ENCODE data around the gene ZCWPW2. TPM values are rescaled to one million over a fixed set of nuclear protein-coding genes. Genes with fewer than 3 reads are reported as not detected.

Gene ZCWPW2
- total and polyA plus RNA-seq, 2 of the 4 experiments (the other 2 are of a cell fraction): 0.18 to 0.24 TPM

DNA sequence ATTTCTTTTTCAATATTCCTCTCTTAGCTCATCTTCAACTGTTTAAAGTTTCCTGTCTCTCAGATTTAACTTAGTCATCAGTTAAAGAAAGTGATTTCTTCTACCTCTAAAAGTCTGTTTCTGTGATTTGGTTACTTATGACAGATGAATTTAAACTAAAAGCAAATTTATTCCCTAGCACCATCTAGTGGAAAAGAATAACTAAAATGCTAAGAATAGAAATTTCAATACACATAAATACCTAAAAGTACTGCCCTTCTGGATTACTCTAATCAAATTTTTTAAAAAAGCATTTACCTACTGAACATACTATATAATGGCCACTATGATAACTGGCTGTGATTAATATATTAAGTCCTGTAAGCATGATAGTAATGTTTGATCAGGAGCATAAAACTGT, 14.0 kb upstream of the ZCWPW2 start:
- BruUV-seq (replicated peaks): no TSS peak
- Histone ChIP-seq H3K9ac (ENCODE audit: low read depth, low read length) (no peak overlapping the region), H3K4me3 (ENCODE audit: insufficient read depth, low read depth, low read length) (no peak overlapping the region), H4K91ac (ENCODE audit: insufficient read depth, low read depth, low read length) (no peak overlapping the region), H3K18ac (ENCODE audit: low read depth, low read length) (no peak overlapping the region), H3K23ac (ENCODE audit: low read depth, low read length) (no peak overlapping the region), H3K27me3 (ENCODE audit: control insufficient read depth, insufficient read depth, low read length) (no peaks in the 10 kb centered on the region), H3K4me2 (ENCODE audit: low read depth, low read length) (no peak overlapping the region), H3K9me3 (ENCODE audit: control insufficient read depth, insufficient read depth, low read length) (no peaks in the 10 kb centered on the region), H3K79me1 (ENCODE audit: low read depth in 1 of 2, low read length in 2 of 2) (peaks cover 0 to 4% of the 10 kb centered on the region in 2 experiments; a peak in 1 of 4 replicates), H2BK5ac (ENCODE audit: low read depth, low read length, poor library complexity, severe bottlenecking) (no peak overlapping the region), H2AFZ (replicated peaks; ENCODE audit: low read length, poor library complexity) (no peak overlapping the region), H3K56ac (ENCODE audit: extremely low read depth, insufficient read depth, low read length) (no peak overlapping the region), H4K20me1 (ENCODE audit: insufficient read depth, low read length) (no peaks in the 10 kb centered on the region), H3K27ac (ENCODE audit: insufficient read depth, low read length) (no peak overlapping the region), H4K8ac (ENCODE audit: low read depth in 2 of 2, low read length in 2 of 2) (no peak overlapping the region), H3K36me3 (ENCODE audit: control insufficient read depth, insufficient read depth, low read length) (peaks cover 12% of the 10 kb centered on the region; the same call in 1 of the 2 replicates), H2AK9ac (replicated peaks; ENCODE audit: low read depth, low read length, poor library complexity) (no peak overlapping the region), H3K4me1 (ENCODE audit: control insufficient read depth, insufficient read depth, low read length) (no peaks in the 10 kb centered on the region), H4K5ac (ENCODE audit: low read depth, low read length) (no peak overlapping the region), H2BK20ac (ENCODE audit: low read depth, low read length) (no peak overlapping the region), H2BK15ac (ENCODE audit: low read depth, low read length) (no peak overlapping the region), H2AK5ac (ENCODE audit: low read depth, low read length) (no peak overlapping the region), H3K14ac (replicated peaks; ENCODE audit: low read depth, low read length) (no peak overlapping the region), H3K4ac (ENCODE audit: low read depth, low read length) (no peak overlapping the region), H2BK120ac (ENCODE audit: low read depth, low read length) (no peak overlapping the region), H3K9me1 (ENCODE audit: insufficient read depth, low read length) (no peaks in the 10 kb centered on the region)
- intact Hi-C loops (cut with micrococcal nuclease): loop anchor here (10.0 kb wide), 1 partner anchor 850 kb away; the partner anchor contains the start of gene SLC4A7
- peak; percentile 37; the same call in 1 of the 2 replicates for ATAC-seq (ENCODE audit: low read depth)
- DNase-seq: peak; percentile 4
- in situ Hi-C loops (cut with MboI; ENCODE audit: low sequenced_read_pairs): no loop called here
- dilution Hi-C loops (cut with HindIII; ENCODE audit: low sequenced_read_pairs, unreplicated experiment): no loop called here
- TF ChIP-seq, protein P1, sequence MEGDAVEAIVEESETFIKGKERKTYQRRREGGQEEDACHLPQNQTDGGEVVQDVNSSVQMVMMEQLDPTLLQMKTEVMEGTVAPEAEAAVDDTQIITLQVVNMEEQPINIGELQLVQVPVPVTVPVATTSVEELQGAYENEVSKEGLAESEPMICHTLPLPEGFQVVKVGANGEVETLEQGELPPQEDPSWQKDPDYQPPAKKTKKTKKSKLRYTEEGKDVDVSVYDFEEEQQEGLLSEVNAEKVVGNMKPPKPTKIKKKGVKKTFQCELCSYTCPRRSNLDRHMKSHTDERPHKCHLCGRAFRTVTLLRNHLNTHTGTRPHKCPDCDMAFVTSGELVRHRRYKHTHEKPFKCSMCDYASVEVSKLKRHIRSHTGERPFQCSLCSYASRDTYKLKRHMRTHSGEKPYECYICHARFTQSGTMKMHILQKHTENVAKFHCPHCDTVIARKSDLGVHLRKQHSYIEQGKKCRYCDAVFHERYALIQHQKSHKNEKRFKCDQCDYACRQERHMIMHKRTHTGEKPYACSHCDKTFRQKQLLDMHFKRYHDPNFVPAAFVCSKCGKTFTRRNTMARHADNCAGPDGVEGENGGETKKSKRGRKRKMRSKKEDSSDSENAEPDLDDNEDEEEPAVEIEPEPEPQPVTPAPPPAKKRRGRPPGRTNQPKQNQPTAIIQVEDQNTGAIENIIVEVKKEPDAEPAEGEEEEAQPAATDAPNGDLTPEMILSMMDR (conservative IDR thresholded peaks at IDR 0.05; ENCODE audit: low read depth, low read length): peak; percentile 27; the same call in 1 of the 2 replicates
- no peak for TF ChIP-seq MAFK (IDR thresholded peaks at IDR 0.05; ENCODE audit: low read depth, low read length)
- ChIA-PET CTCF (no interaction called here), POLR2A (ENCODE audit: unreplicated experiment) (no interaction called here)

Measured in IMR-90 (cell line).